ENCODE results near the gene DOK5.

Gene DOK5

DNA sequence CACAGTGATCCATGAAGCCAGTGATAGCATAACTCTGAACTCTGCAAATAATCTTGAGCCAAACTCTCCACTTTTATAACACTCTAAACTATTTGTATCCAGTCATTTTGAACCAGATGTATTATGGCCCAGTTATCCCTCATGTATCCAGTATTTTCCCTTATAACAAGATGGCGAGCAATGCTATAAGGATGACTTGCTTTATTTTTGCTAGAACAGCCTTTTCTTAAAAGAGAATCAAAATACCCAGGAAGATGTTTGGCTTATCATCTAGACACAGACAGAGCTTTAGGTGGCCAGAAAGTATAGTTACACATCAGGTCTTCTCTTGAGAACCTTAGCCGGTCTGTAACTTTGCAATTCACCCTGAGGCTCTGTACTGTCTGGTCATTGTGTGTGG lies 81.0 kb downstream of the DOK5 start:
- Histone ChIP-seq H3K9me2 (replicated peaks; ENCODE audit: control insufficient read depth, low read length) (no peaks in the 10 kb centered on the region), H3F3A (ENCODE audit: control insufficient read depth, insufficient read depth) (no peaks in the 10 kb centered on the region), H3K4me2 (ENCODE audit: low read length) (no peak overlapping the region), H3K9me3 (ENCODE audit: control insufficient read depth, insufficient read depth, low read length) (no peaks in the 10 kb centered on the region), H3K79me2 (ENCODE audit: control insufficient read depth, low read length) (no peaks in the 10 kb centered on the region), H3K4me3 (ENCODE audit: low read length) (no peak overlapping the region), H4K20me1 (ENCODE audit: control insufficient read depth, insufficient read depth, low read depth, low read length) (no peaks in the 10 kb centered on the region), H3K4me1 (ENCODE audit: control insufficient read depth, low read length) (no peaks in the 10 kb centered on the region), H3K27ac (ENCODE audit: low read depth, low read length) (no peak overlapping the region), H3K36me3 (ENCODE audit: control insufficient read depth, low read length) (no peaks in the 10 kb centered on the region), H3K27me3 (ENCODE audit: control insufficient read depth, low read length) (no peaks in the 10 kb centered on the region)
- no peak for TF ChIP-seq EZH2phosphoT487 (IDR thresholded peaks at IDR 0.05; ENCODE audit: borderline replicate concordance, low read length)
- TF ChIP-seq, protein P1, sequence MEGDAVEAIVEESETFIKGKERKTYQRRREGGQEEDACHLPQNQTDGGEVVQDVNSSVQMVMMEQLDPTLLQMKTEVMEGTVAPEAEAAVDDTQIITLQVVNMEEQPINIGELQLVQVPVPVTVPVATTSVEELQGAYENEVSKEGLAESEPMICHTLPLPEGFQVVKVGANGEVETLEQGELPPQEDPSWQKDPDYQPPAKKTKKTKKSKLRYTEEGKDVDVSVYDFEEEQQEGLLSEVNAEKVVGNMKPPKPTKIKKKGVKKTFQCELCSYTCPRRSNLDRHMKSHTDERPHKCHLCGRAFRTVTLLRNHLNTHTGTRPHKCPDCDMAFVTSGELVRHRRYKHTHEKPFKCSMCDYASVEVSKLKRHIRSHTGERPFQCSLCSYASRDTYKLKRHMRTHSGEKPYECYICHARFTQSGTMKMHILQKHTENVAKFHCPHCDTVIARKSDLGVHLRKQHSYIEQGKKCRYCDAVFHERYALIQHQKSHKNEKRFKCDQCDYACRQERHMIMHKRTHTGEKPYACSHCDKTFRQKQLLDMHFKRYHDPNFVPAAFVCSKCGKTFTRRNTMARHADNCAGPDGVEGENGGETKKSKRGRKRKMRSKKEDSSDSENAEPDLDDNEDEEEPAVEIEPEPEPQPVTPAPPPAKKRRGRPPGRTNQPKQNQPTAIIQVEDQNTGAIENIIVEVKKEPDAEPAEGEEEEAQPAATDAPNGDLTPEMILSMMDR (IDR thresholded peaks at IDR 0.05; ENCODE audit: low read depth, low read length, poor library complexity, severe bottlenecking), result no peak

DNA sequence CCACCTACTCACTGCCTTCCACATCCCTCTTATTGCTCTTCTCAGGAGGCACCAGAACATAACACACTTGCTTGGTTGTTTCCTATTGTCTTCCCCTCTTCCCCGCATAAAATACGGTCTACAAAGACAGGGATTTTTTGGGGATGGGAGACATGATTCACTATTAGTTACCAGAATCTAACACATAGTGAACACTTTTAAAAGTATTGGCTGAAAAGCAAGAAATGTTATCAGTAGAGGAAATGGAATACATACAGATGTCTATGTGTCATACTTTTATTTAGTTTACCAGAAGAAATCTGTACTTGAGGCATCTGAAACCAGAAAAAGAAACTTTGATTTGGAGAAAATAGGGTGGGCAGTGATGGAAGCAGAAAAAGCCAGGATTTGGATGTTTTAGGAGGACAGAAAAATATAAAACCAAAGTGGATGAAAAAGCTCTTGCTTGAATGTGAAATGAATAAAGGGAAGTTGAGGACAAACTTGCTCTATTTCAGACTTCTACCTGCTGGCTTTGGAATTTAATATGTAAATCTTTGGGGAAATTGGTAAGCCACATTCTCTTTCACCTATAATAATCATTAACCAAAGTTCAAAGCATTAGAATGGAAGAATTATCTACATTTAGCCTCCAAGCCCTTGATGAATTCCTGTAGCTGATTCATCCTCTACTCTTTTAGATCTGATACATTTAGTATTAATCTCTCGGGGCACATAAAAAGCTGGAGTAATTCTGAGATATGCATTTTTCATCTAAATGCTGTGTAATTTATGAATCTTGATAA lies 82.6 kb downstream of the DOK5 start:
- no peak for TF ChIP-seq EZH2phosphoT487 (IDR thresholded peaks at IDR 0.05; ENCODE audit: borderline replicate concordance, low read length)
- TF ChIP-seq, protein P1 (IDR thresholded peaks at IDR 0.05; ENCODE audit: low read depth, low read length, poor library complexity, severe bottlenecking), result no peak
- Histone ChIP-seq H3K9me2 (replicated peaks; ENCODE audit: control insufficient read depth, low read length) (no peaks in the 10 kb centered on the region), H3K4me3 (ENCODE audit: low read length) (no peak overlapping the region), H3K27me3 (ENCODE audit: control insufficient read depth, low read length) (no peaks in the 10 kb centered on the region), H3F3A (ENCODE audit: control insufficient read depth, insufficient read depth) (no peaks in the 10 kb centered on the region), H3K4me2 (ENCODE audit: low read length) (no peak overlapping the region), H3K9me3 (ENCODE audit: control insufficient read depth, insufficient read depth, low read length) (no peaks in the 10 kb centered on the region), H3K4me1 (ENCODE audit: control insufficient read depth, low read length) (no peaks in the 10 kb centered on the region), H4K20me1 (ENCODE audit: control insufficient read depth, insufficient read depth, low read depth, low read length) (no peaks in the 10 kb centered on the region), H3K79me2 (ENCODE audit: control insufficient read depth, low read length) (no peaks in the 10 kb centered on the region), H3K36me3 (ENCODE audit: control insufficient read depth, low read length) (no peaks in the 10 kb centered on the region), H3K27ac (ENCODE audit: low read depth, low read length) (no peak overlapping the region)

DNA sequence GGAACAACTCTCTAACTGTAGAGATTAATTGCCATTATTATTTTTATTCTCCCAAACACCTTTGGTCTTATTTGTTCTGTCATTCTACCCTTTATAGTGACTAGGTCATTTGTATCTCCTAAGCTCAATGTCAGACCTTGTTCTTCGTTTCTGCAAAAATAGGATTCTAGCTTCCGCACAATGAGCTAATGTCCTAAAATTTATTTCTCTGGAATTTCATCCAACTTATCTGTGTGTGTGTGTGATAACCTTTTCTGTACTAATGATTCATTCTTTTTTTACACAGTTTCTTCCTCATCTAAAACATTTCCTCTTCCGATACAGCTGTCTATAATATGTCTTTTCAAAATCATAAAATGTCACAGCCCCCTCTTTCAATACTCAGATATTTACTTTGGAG lies 84.5 kb downstream of the DOK5 start:
- H3K36me3 ChIP-seq (ENCODE audit: control insufficient read depth, low read length), result no peaks in the 10 kb centered on the region
- H3K4me1 ChIP-seq (ENCODE audit: control insufficient read depth, low read length), result no peaks in the 10 kb centered on the region
- TF ChIP-seq, protein P1 (IDR thresholded peaks at IDR 0.05; ENCODE audit: low read depth, low read length, poor library complexity, severe bottlenecking), result no peak
- TF ChIP-seq EZH2phosphoT487 (IDR thresholded peaks at IDR 0.05; ENCODE audit: borderline replicate concordance, low read length), result no peak
- no peaks in the 10 kb centered on the region for H3F3A ChIP-seq (ENCODE audit: control insufficient read depth, insufficient read depth)
- no peaks in the 10 kb centered on the region for H4K20me1 ChIP-seq (ENCODE audit: control insufficient read depth, insufficient read depth, low read depth, low read length)
- H3K4me3 ChIP-seq (ENCODE audit: low read length), result no peak overlapping the region
- no peak overlapping the region for H3K4me2 ChIP-seq (ENCODE audit: low read length)
- H3K27me3 ChIP-seq (ENCODE audit: control insufficient read depth, low read length), result no peaks in the 10 kb centered on the region
- H3K9me2 ChIP-seq (replicated peaks; ENCODE audit: control insufficient read depth, low read length), result no peaks in the 10 kb centered on the region
- H3K27ac ChIP-seq (ENCODE audit: low read depth, low read length), result no peak overlapping the region
- H3K9me3 ChIP-seq (ENCODE audit: control insufficient read depth, insufficient read depth, low read length), result no peaks in the 10 kb centered on the region
- no peaks in the 10 kb centered on the region for H3K79me2 ChIP-seq (ENCODE audit: control insufficient read depth, low read length)

All from DOHH2 (cell line).